ENCODE data around the gene RPL28.

GRCh38 chr19:55419103-55419502 is 33.4 kb downstream of the RPL28 start:
- TF ChIP-seq CTCF (IDR thresholded peaks at IDR 0.05) (no peak), POLR2A (IDR thresholded peaks at IDR 0.05) (no peak)
